GM18907 (cell line): ENCODE data around the gene SLC41A3.
"Not testable (repeated sequence)": the region's sequence is repeated elsewhere in the genome, so short reads cannot be mapped to it uniquely, and the experiment has no call there.

Experiments
- ATAC-seq: cut with Tn5 transposase; IDR thresholded peaks from one replicate; pipeline ENCODE4 v1.9.1; 2021; ENCODE audit warnings: mild to moderate bottlenecking, moderate library complexity; ENCODE audit not compliant: unreplicated experiment

The SLC41A3 gene

DNA sequence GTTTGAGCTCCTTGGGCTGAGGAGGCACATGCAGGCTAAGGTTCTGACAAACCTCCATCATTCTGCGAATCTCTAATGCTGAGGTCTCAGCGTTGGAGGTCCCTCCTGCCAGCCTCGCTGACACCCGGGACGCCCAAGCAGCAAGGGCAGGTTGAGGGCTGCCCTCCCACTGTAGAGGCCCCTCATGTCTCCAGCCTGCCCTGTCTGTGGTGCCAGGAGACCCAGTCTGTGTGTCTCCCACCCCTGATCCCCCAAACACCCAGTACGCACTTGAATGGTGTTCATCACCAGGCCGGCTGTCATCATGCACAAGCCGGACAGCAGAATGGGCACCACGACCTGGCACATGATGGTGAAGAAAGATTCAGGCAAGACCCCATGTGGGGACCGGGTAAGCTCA lies 27.8 kb downstream of the SLC41A3 start:
- no peak for ATAC-seq

DNA sequence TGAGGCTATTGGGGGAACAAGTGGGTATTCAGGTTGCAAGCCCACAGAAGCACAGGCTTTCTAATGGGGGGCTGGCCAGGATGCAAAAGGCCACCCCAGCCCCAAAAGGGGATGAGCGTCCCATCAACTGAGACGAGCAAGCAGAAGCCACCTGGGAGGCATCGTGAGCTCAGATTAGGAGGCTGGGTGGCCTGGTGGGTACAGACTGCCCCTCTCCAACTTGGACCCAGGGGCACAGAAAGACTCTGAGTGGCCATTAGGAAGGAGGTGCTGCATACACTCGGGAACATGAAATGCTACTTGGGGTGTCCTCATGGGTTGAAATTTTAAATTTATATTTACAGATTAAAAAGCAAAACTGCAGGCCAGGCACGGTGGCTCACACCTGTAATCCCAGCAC lies 29.1 kb downstream of the SLC41A3 start:
- no peak for ATAC-seq

- ATAC-seq = no peak
Measured at GRCh38 chr3:126053949-126054569, 29.9 kb downstream of the SLC41A3 start.

- no peak for ATAC-seq
Measured at GRCh38 chr3:126053513-126053912, 30.4 kb downstream of the SLC41A3 start.

DNA sequence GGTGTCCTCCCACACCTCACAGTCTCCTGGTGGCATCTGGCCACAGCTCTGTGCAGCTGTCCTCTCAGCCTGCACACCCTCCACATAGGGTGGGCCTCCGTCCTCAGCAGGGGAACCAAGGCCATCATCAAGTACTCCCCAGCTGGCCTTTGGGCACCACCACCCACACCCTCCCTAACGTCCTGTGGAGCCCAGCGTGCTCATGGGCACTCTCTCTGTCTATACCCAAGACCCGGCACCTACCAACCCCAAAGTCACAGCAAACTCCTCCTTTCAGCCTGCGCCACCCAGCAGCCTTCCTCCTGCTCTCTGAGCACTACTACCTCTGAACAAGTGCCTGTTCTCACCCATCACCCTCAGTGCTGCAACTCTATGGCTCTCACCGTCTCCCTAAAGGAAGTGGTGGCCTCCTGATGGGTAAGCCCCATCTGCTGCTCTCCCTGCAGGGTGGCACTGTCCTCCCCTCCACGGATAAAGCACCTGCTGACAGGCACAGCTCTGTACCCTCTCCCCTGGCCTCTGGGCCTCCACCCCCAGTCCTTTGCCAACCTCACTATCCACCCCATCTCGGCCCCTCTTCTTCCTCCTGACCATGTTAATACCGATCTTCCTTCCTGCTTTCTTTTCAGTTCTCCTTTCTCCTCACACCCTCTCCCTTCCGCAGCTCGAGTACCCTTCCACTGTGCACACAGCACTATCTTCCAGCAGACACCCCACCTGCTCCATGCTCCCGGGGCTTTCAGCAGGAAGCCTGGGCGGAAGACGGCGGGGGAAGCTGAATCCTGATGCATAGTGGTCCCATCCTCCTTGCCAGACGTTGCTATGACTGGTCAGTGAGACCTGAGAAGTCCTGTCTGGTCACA lies 31.5 kb downstream of the SLC41A3 start:
- ATAC-seq = peak; percentile 61

- ATAC-seq = peak; percentile 9
Measured at GRCh38 chr3:126051741-126052140, 32.2 kb downstream of the SLC41A3 start.

DNA sequence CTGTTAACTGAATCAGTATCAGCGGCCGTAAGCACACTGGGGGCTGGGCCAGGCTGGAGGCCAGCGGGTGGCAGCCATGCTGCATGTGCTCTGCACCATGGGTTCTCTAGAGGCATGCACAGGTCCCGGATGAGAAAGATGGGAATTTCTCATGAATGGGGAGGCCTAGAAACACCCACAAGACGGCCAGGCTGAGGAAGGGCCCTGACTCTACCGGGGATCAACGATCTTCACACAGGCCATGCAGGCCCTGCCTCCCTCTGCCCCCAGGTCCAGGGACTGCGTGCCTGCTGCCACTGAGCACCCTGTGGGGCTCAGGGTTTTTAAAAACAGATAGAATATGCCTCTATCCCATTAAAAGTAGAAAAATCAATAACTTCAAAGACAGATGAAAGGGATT lies 32.7 kb downstream of the SLC41A3 start:
- no peak for ATAC-seq

GRCh38 chr3:126050626-126051025 lies 33.3 kb downstream of the SLC41A3 start:
- ATAC-seq = no peak

- no peak for ATAC-seq
Measured at GRCh38 chr3:126050050-126050392, 33.9 kb downstream of the SLC41A3 start.

- no peak for ATAC-seq
Measured at GRCh38 chr3:126049289-126050049, 34.5 kb downstream of the SLC41A3 start.

GRCh38 chr3:126040386-126040785 lies 43.5 kb downstream of the SLC41A3 start:
- no peak for ATAC-seq

DNA sequence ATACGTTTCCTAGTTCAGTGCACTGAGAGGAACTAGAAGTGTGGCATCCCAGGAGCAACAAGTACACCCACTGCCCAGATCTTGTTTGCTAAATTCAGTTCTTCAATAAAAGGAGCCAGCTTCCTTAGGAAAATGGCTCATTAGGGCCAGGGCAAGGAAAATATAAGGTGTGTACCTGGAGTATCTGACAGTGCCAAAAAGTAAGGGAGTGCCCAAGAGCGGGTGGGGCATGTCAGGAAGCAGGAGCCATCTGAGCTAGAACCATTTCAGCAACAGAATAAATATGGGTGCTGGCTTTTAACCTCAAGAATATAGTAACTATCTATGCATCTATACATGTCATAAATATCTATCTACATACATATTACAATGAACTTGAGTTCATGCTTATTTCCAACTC lies 44.1 kb downstream of the SLC41A3 start:
- no peak for ATAC-seq

DNA sequence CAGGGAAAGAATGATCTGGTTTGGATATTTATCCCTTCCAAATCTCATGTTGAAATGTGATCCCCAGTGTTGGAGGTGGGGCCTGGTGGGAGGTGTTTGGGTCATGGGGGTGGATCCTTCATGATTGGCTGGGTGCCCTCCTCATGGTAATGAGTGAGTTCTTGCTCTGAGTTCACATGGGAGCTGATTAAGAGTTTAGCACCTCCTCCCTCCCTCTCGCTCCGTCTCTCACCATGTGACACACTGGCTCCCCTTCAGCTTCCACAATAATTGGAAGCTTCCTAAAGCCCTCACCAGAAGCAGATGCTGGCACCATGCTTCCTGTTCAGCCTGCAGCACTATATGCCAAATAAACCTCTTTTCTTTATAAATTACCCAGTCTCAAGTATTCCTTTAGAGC lies 45.1 kb downstream of the SLC41A3 start:
- ATAC-seq = not testable (repeated sequence)

- ATAC-seq = no peak
Measured at GRCh38 chr3:126036056-126036549, 47.8 kb downstream of the SLC41A3 start.

DNA sequence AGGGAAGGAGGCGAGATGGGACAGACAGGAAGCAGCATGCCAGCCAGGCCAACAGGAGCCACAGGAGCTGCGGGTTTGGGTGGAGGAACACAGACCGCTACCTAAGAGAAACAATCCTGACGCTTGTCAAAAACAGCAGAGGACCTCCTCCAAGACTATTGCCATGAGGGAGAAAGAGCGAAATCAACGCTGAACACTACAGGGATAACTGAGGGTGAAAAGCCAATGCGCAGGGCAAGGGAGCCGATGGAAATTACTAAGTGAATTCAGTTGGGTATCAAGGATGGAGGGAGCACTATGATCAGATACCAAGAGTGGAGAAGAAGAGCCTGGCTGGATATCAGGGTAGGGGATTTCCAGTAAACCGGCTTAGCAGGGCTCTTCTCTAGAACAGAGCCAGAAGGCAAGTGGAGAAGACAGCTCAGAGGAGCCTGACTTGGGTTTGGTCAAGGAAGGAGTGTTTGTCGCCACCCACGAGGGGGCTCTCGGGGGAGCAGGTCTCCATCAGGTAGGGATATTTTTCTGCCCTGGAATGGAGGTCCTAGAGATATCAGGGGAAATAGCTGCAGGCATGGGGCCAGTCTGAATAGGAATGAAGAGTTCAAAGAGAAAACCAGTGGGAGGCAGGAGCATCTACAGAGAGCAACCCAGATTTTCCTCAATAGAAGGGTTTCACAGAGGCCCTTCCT lies 48.4 kb downstream of the SLC41A3 start:
- ATAC-seq = no peak

DNA sequence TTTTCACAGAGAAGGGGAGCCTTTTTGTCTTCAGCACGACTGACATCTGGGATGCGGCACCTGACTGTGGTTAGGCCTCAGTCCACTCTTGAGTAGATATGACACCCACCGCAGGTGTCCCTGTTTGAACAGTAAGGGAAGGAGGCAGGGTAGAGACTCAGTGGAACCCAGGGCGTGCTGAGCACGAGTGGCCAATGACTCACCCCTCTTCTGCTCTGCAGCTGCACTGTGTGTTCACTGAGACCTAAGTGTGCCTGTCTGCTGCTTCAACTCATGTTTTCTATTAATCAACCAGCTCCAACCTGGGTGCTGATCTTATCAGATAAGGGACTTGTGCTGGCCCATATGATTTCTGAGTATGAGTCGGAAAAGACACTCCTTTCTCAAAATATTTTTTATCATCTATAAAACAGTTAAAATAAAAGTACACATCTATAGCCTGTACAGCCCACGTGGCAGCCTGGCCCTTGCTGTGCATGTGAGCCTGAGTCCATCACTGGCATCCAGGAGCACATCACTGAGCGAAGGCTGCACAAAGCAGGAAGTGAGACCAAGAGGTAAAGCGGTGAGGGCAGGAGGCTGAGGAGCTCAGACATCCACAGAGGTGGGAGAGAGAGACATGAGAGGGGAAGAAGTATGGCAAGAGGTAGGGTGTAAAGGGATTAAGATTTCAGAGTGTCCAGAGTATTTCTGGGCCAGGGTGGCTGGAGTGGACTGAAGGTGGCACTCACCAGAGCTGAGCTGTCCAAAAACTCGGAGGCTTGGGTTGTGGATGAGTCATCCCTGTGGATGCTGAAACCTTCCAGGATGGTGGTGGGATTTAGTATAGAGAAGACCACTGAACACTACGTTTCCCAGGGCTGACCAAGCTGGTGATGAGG lies 49.2 kb downstream of the SLC41A3 start:
- no peak for ATAC-seq

DNA sequence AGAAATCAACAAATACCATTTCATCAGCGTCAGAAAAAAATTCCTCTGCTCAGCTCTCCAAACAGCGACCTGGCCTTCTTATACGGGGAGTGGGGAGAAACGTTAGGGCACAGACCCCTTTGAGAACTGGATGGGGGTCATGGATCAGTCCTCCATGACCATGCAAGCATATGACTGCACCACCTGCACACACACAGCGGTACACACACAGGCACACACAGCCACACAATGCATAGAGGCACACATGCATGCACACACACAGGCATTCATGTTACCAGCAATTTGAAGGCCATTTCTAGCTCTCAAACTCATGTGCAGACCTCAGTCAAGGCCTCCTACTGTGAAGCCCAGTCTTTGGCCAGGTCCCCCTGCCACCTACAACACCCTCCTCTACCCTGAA lies 50.2 kb downstream of the SLC41A3 start:
- ATAC-seq = no peak

- ATAC-seq = no peak
Measured at GRCh38 chr3:126033051-126033745, 50.7 kb downstream of the SLC41A3 start.

GRCh38 chr3:126031981-126032471 lies 51.9 kb downstream of the SLC41A3 start:
- ATAC-seq = no peak
